ENCODE results near the gene SNCAIP. TPM values are rescaled to one million over a fixed set of nuclear protein-coding genes. Genes with fewer than 3 reads are reported as not detected.
A peak's percentile ranks its signal among the peaks of the same experiment; 100 is the strongest.

Gene SNCAIP
- polyA plus RNA-seq, 3 donors, result 24.7 to 28.8 (median 24.9) TPM

GRCh38 chr5:122436615-122437014 is 124.6 kb downstream of the SNCAIP start:
- DNase-seq (ENCODE audit: extremely low read depth in 1 of 11, low read depth in 9 of 11, low spot score in 4 of 11), result no peak

- DNase-seq (ENCODE audit: extremely low read depth in 1 of 11, low read depth in 9 of 11, low spot score in 4 of 11), result no peak
These were observed 127.6 kb downstream of the SNCAIP start for GRCh38 chr5:122439645-122440044.

- DNase-seq (ENCODE audit: extremely low read depth in 1 of 11, low read depth in 9 of 11, low spot score in 4 of 11), result no peak
These were observed 130.9 kb downstream of the SNCAIP start for GRCh38 chr5:122442938-122443337.

- DNase-seq (ENCODE audit: extremely low read depth in 1 of 11, low read depth in 9 of 11, low spot score in 4 of 11), result no peak
These were observed 132.4 kb downstream of the SNCAIP start for GRCh38 chr5:122444411-122444810.

- no peak for DNase-seq (ENCODE audit: extremely low read depth in 1 of 11, low read depth in 9 of 11, low spot score in 4 of 11)
These were observed 133.0 kb downstream of the SNCAIP start for GRCh38 chr5:122445070-122445469.

- no peak for DNase-seq (ENCODE audit: extremely low read depth in 1 of 11, low read depth in 9 of 11, low spot score in 4 of 11)
These were observed 135.0 kb downstream of the SNCAIP start for GRCh38 chr5:122447072-122447471.

GRCh38 chr5:122447879-122448278 is 135.8 kb downstream of the SNCAIP start:
- DNase-seq (ENCODE audit: extremely low read depth in 1 of 11, low read depth in 9 of 11, low spot score in 4 of 11), result no peak

GRCh38 chr5:122454541-122454940 is 142.5 kb downstream of the SNCAIP start:
- no peak for DNase-seq (ENCODE audit: extremely low read depth in 1 of 11, low read depth in 9 of 11, low spot score in 4 of 11)

GRCh38 chr5:122455939-122456338 is 143.9 kb downstream of the SNCAIP start:
- DNase-seq (ENCODE audit: extremely low read depth in 1 of 11, low read depth in 9 of 11, low spot score in 4 of 11), result no peak

- no peak for DNase-seq (ENCODE audit: extremely low read depth in 1 of 11, low read depth in 9 of 11, low spot score in 4 of 11)
These were observed 145.3 kb downstream of the SNCAIP start for GRCh38 chr5:122457178-122457826.

- peak in 1 of 11 donors; percentile 28 for DNase-seq (ENCODE audit: extremely low read depth in 1 of 11, low read depth in 9 of 11, low spot score in 4 of 11)
These were observed 146.3 kb downstream of the SNCAIP start for GRCh38 chr5:122458278-122458872.

GRCh38 chr5:122462486-122462885 is 150.4 kb downstream of the SNCAIP start:
- DNase-seq (ENCODE audit: extremely low read depth in 1 of 11, low read depth in 9 of 11, low spot score in 4 of 11), result no peak

GRCh38 chr5:122463221-122463620 is 151.2 kb downstream of the SNCAIP start:
- DNase-seq (ENCODE audit: extremely low read depth in 1 of 11, low read depth in 9 of 11, low spot score in 4 of 11), result no peak

GRCh38 chr5:122464191-122464590 is 152.2 kb downstream of the SNCAIP start:
- no peak for DNase-seq (ENCODE audit: extremely low read depth in 1 of 11, low read depth in 9 of 11, low spot score in 4 of 11)

GRCh38 chr5:122465031-122465577 is 153.1 kb downstream of the SNCAIP start:
- no peak for DNase-seq (ENCODE audit: extremely low read depth in 1 of 11, low read depth in 9 of 11, low spot score in 4 of 11)

GRCh38 chr5:122465994-122466393 is 154.0 kb downstream of the SNCAIP start:
- no peak for DNase-seq (ENCODE audit: extremely low read depth in 1 of 11, low read depth in 9 of 11, low spot score in 4 of 11)

- DNase-seq (ENCODE audit: extremely low read depth in 1 of 11, low read depth in 9 of 11, low spot score in 4 of 11), result no peak
These were observed 156.5 kb downstream of the SNCAIP start for GRCh38 chr5:122468351-122469116.

- no peak for DNase-seq (ENCODE audit: extremely low read depth in 1 of 11, low read depth in 9 of 11, low spot score in 4 of 11)
These were observed 157.4 kb downstream of the SNCAIP start for GRCh38 chr5:122469384-122469919.

GRCh38 chr5:122470365-122470764 is 158.3 kb downstream of the SNCAIP start:
- no peak for DNase-seq (ENCODE audit: extremely low read depth in 1 of 11, low read depth in 9 of 11, low spot score in 4 of 11)

Data from renal cortex interstitium (tissue), 11 donors.